RKO (cell line): ENCODE results near the gene POU3F4.

Source experiments
- DNase-seq: peaks from one replicate; pipeline ENCODE4 v3.0.0-alpha.2; 2016; ENCODE audit warnings: low spot score

POU3F4 gene

GRCh38 chrX:83508006-83508405, at the start of gene POU3F4:
Gene POU3F4 (plus strand): TSS chrX:83508290. CDS start chrX:83508325, 35 bp downstream.
- no peak for DNase-seq

GRCh38 chrX:83469551-83469950, 38.5 kb upstream of the POU3F4 start:
- DNase-seq, result peak; percentile 72

- DNase-seq, result no peak
These were observed 12.2 kb upstream of the POU3F4 start for GRCh38 chrX:83495898-83496297.

- DNase-seq, result no peak
These were observed 7.1 kb upstream of the POU3F4 start for GRCh38 chrX:83501003-83501402.

- DNase-seq, result no peak
These were observed 6.6 kb upstream of the POU3F4 start for GRCh38 chrX:83501530-83501929.

GRCh38 chrX:83504721-83505479, 3.2 kb upstream of the POU3F4 start:
- no peak for DNase-seq

GRCh38 chrX:83508526-83509253, 600 bp downstream of the POU3F4 start:
- DNase-seq, result no peak

GRCh38 chrX:83509254-83509801, 1.2 kb downstream of the POU3F4 start:
- DNase-seq, result no peak

GRCh38 chrX:83510510-83511062, 2.5 kb downstream of the POU3F4 start:
- no peak for DNase-seq

- DNase-seq, result no peak
These were observed 3.1 kb downstream of the POU3F4 start for GRCh38 chrX:83511208-83511607.

GRCh38 chrX:83512111-83512510, 4.0 kb downstream of the POU3F4 start:
- no peak for DNase-seq

- DNase-seq, result no peak
These were observed 8.5 kb downstream of the POU3F4 start for GRCh38 chrX:83516597-83516996.

- DNase-seq, result no peak
These were observed 13.8 kb downstream of the POU3F4 start for GRCh38 chrX:83521905-83522304.

GRCh38 chrX:83529950-83530349, 21.9 kb downstream of the POU3F4 start:
- DNase-seq, result peak; percentile 11

- DNase-seq, result no peak
These were observed 27.5 kb downstream of the POU3F4 start for GRCh38 chrX:83535417-83536196.
